H9 (cell line): ENCODE measurements around the gene CST11. TPM values are rescaled to one million over a fixed set of nuclear protein-coding genes. Genes with fewer than 3 reads are reported as not detected.

Source experiments
- DNase-seq: peaks from one replicate; pipeline ENCODE4 v3.0.0-alpha.2; 2017
- H2AFZ ChIP-seq: one replicate; pipeline ENCODE4 v1.6.1; 2013; ENCODE audit warnings: mild to moderate bottlenecking, low read length, control low read depth, moderate library complexity
- H2AK5ac ChIP-seq: 2 replicates; pipeline ENCODE4 v1.6.1; 2013; ENCODE audit warnings: low read length, control low read depth, mixed read lengths; ENCODE audit not compliant: insufficient read length
- H2BK120ac ChIP-seq: one replicate; pipeline ENCODE4 v1.6.1; 2013; ENCODE audit warnings: low read depth, mild to moderate bottlenecking, low read length, control low read depth, inconsistent platforms; ENCODE audit not compliant: poor library complexity, severe bottlenecking
- H2BK12ac ChIP-seq: 2 replicates; pipeline ENCODE4 v1.6.1; 2013; ENCODE audit warnings: low read length, control low read depth, mixed read lengths, low read depth; ENCODE audit not compliant: insufficient read length
- H2BK15ac ChIP-seq: 2 replicates; pipeline ENCODE4 v1.6.1; 2013; ENCODE audit warnings: low read depth, low read length, control low read depth
- H2BK20ac ChIP-seq: one replicate; pipeline ENCODE4 v1.6.1; 2013; ENCODE audit warnings: low read depth, mild to moderate bottlenecking, low read length, control low read depth, inconsistent platforms; ENCODE audit not compliant: poor library complexity, severe bottlenecking
- H2BK5ac ChIP-seq: 2 replicates; pipeline ENCODE4 v1.6.1; 2013; ENCODE audit warnings: low read length, control low read depth, mixed read lengths; ENCODE audit not compliant: insufficient read length
- H3K14ac ChIP-seq: 2 replicates; pipeline ENCODE4 v1.6.1; 2013; ENCODE audit warnings: low read length, control low read depth; ENCODE audit not compliant: insufficient read depth
- H3K18ac ChIP-seq: 2 replicates; pipeline ENCODE4 v1.6.1; 2013; ENCODE audit warnings: low read depth, mild to moderate bottlenecking, mixed read lengths, low read length, control low read depth; ENCODE audit not compliant: insufficient read length
- H3K23ac ChIP-seq: 2 replicates; pipeline ENCODE4 v1.6.1; 2013; ENCODE audit warnings: low read length, control low read depth, mixed read lengths, low read depth; ENCODE audit not compliant: insufficient read length
- H3K23me2 ChIP-seq: 2 replicates; pipeline ENCODE4 v1.6.1; 2013; ENCODE audit warnings: low read depth, mild to moderate bottlenecking, mixed read lengths, low read length, control low read depth; ENCODE audit not compliant: insufficient read length, poor library complexity, severe bottlenecking
- H3K27ac ChIP-seq: 2 replicates; pipeline ENCODE4 v1.5.1; 2013; ENCODE audit warnings: low read length, control low read depth, mixed read lengths, low read depth; ENCODE audit not compliant: insufficient read length
- H3K27me3 ChIP-seq: 2 replicates; pipeline ENCODE4 v1.6.1; 2013; ENCODE audit warnings: low read length, control low read depth, inconsistent platforms; ENCODE audit not compliant: insufficient read depth
- H3K4ac ChIP-seq: 2 replicates; pipeline ENCODE4 v1.6.1; 2013; ENCODE audit warnings: low read depth, mild to moderate bottlenecking, control low read depth, inconsistent platforms, low read length, moderate library complexity
- H3K4me1 ChIP-seq: 2 replicates; pipeline ENCODE4 v1.6.1; 2013; ENCODE audit warnings: low read length, control low read depth, inconsistent platforms; ENCODE audit not compliant: insufficient read depth
- H3K4me2 ChIP-seq: 2 replicates; pipeline ENCODE4 v1.6.1; 2013; ENCODE audit warnings: low read length, control low read depth, mixed read lengths; ENCODE audit not compliant: insufficient read length, insufficient read depth
- H3K56ac ChIP-seq: 2 replicates; pipeline ENCODE4 v1.6.1; 2013; ENCODE audit warnings: low read depth, mild to moderate bottlenecking, mixed read lengths, low read length, control low read depth; ENCODE audit not compliant: insufficient read length
- H3K79me1 ChIP-seq: 2 replicates; pipeline ENCODE4 v1.6.1; 2013; ENCODE audit warnings: low read depth, mild to moderate bottlenecking, moderate library complexity, low read length, control low read depth, inconsistent platforms; ENCODE audit not compliant: insufficient read depth, poor library complexity, severe bottlenecking
- H3K79me2 ChIP-seq: 2 replicates; pipeline ENCODE4 v1.6.1; 2013; ENCODE audit warnings: low read length, control low read depth, inconsistent platforms; ENCODE audit not compliant: insufficient read depth
- H3K9ac ChIP-seq: 2 replicates; pipeline ENCODE4 v1.6.1; 2013; ENCODE audit warnings: low read length, control low read depth, mixed read lengths; ENCODE audit not compliant: insufficient read length; ENCODE audit errors: extremely low read depth
- H3K9me3 ChIP-seq: one replicate; pipeline ENCODE4 v1.6.1; 2013; ENCODE audit warnings: low read depth, low read length, inconsistent platforms; ENCODE audit not compliant: control insufficient read depth
- H3T11ph ChIP-seq: one replicate; pipeline ENCODE4 v1.6.1; 2013; ENCODE audit warnings: mild to moderate bottlenecking, low read length, control low read depth, inconsistent platforms
- H4K20me1 ChIP-seq: one replicate; pipeline ENCODE4 v1.6.1; 2013; ENCODE audit not compliant: control insufficient read depth, insufficient read length, insufficient read depth
- H4K5ac ChIP-seq: 2 replicates; pipeline ENCODE4 v1.6.1; 2013; ENCODE audit warnings: low read depth, mild to moderate bottlenecking, mixed read lengths, low read length, control low read depth; ENCODE audit not compliant: insufficient read length
- H4K8ac ChIP-seq: replicated peaks from 2 replicates; pipeline ENCODE4 v1.6.1; 2013; ENCODE audit warnings: low read length, control low read depth, mixed read lengths, low read depth; ENCODE audit not compliant: insufficient read length
- H4K91ac ChIP-seq: 2 replicates; pipeline ENCODE4 v1.6.1; 2013; ENCODE audit warnings: low read depth, mild to moderate bottlenecking, moderate library complexity, mixed read lengths, low read length, control low read depth; ENCODE audit not compliant: insufficient read length
- H3K27ac Mint-ChIP-seq, 3 experiments: 2 replicates in 2 of 3; 3 replicates in 1 of 3; pipeline ENCODE4 v1.8.0; 2020 to 2021; ENCODE audit warnings: mixed read lengths in 3 of 3, mild to moderate bottlenecking in 1 of 3, moderate library complexity in 1 of 3
- H3K27me3 Mint-ChIP-seq: 2 replicates; pipeline ENCODE4 v1.8.0; 2021; ENCODE audit warnings: low read depth, mild to moderate bottlenecking, moderate library complexity, mixed read lengths
- H3K36me3 Mint-ChIP-seq, 3 experiments: 2 replicates in 2 of 3; 3 replicates in 1 of 3; pipeline ENCODE4 v1.8.0; 2020 to 2021; ENCODE audit warnings: low read depth in 3 of 3, mixed read lengths in 3 of 3; ENCODE audit not compliant: insufficient read depth in 1 of 3
- H3K4me1 Mint-ChIP-seq, 2 experiments: 2 replicates each; pipeline ENCODE4 v1.8.0; 2020; ENCODE audit warnings: mixed read lengths in 2 of 2
- H3K4me3 Mint-ChIP-seq, 2 experiments: 2 replicates in 1 of 2; 3 replicates in 1 of 2; pipeline ENCODE4 v1.8.0; 2020 to 2021; ENCODE audit warnings: mild to moderate bottlenecking in 2 of 2, mixed read lengths in 2 of 2, moderate library complexity in 1 of 2
- H3K9me3 Mint-ChIP-seq, 2 experiments: 2 replicates in 1 of 2; 3 replicates in 1 of 2; pipeline ENCODE4 v1.8.0; 2020; ENCODE audit warnings: mild to moderate bottlenecking in 2 of 2, mixed read lengths in 2 of 2, moderate library complexity in 1 of 2
- CTCF ChIP-seq: fragments of 200-600 bp; sonication (generic); conservative IDR thresholded peaks from 3 replicates; pipeline ENCODE4 v1.8.0; 2021; ENCODE audit warnings: antibody characterized with exemption, mild to moderate bottlenecking
- total RNA-seq: library from RNA; stranded (reverse); gene quantifications from 2 replicates; pipeline ENCODE4 v1.2.1, GENCODE V29; 2021

CST11 gene
- total RNA-seq, 1 experiment from 2014 or later: not detected

GRCh38 chr20:23492292-23492691 is 39.6 kb upstream of the CST11 start:
- peaks cover 4% of the 10 kb centered on the region for H3K9me3 ChIP-seq
- H3K4me2 ChIP-seq: no peak overlapping the region
- H3K18ac ChIP-seq: no peak overlapping the region
- H3K4me1 ChIP-seq: no peaks in the 10 kb centered on the region; the same call in 1 of the 2 replicates
- peaks cover 16 to 17% of the 10 kb centered on the region in 2 experiments for H3K9me3 Mint-ChIP-seq
- no peak overlapping the region for H4K5ac ChIP-seq
- DNase-seq: no peak
- no peaks in the 10 kb centered on the region for H3K79me1 ChIP-seq
- no peak overlapping the region for H3K4me3 Mint-ChIP-seq
- peaks cover 10 to 17% (median 12%) of the 10 kb centered on the region in 3 experiments for H3K36me3 Mint-ChIP-seq
- H3K23me2 ChIP-seq: no peaks in the 10 kb centered on the region
- no peaks in the 10 kb centered on the region for H3K79me2 ChIP-seq
- no peak overlapping the region for H2BK15ac ChIP-seq
- peaks cover 0 to 4% of the 10 kb centered on the region in 2 experiments; a peak in 1 of 4 replicates for H3K4me1 Mint-ChIP-seq
- H2AFZ ChIP-seq: no peak overlapping the region
- no peak overlapping the region for H2BK5ac ChIP-seq
- no peak overlapping the region for H3K23ac ChIP-seq
- H3K14ac ChIP-seq: no peak overlapping the region
- H3K4ac ChIP-seq: no peak overlapping the region
- no peaks in the 10 kb centered on the region for H4K20me1 ChIP-seq
- no peak overlapping the region for H4K91ac ChIP-seq
- no peak overlapping the region for H3K27ac Mint-ChIP-seq
- H2BK120ac ChIP-seq: no peak overlapping the region
- TF ChIP-seq CTCF: no peak
- H2AK5ac ChIP-seq: no peak overlapping the region
- no peak overlapping the region for H3K56ac ChIP-seq
- H3K9ac ChIP-seq: no peak overlapping the region
- no peak overlapping the region for H2BK12ac ChIP-seq
- H3T11ph ChIP-seq: no peak overlapping the region
- no peaks in the 10 kb centered on the region for H3K27me3 ChIP-seq
- no peak overlapping the region for H4K8ac ChIP-seq
- no peak overlapping the region for H2BK20ac ChIP-seq
- H3K27ac ChIP-seq: no peak overlapping the region
- H3K27me3 Mint-ChIP-seq: no peaks in the 10 kb centered on the region; the same call in none of the 2 replicates
